WTC11 (cell line): ENCODE results near the gene CEACAM16. TPM values are rescaled to one million over a fixed set of nuclear protein-coding genes. Genes with fewer than 3 reads are reported as not detected.

Experiments
- ATAC-seq: fragments of 200-7000 bp; cut with Tn5 transposase; 2 replicates; pipeline ENCODE4 v1.10.0; 2021; ENCODE audit warnings: mild to moderate bottlenecking, moderate library complexity
- CTCF ChIA-PET: fragments of 300-600 bp; sonication (Branson Sonifier 250); formaldehyde crosslinking; loops from one replicate; lab custom pipeline; 2021; ENCODE audit warnings: antibody characterized with exemption; lab: Charles Lee
- POLR2A ChIA-PET: fragments of 350-600 bp; sonication (Branson Sonifier 250); formaldehyde crosslinking; loops from one replicate; lab custom pipeline; 2021; ENCODE audit warnings: antibody characterized with exemption; lab: Charles Lee
- DNase-seq: peaks from one replicate; pipeline ENCODE4 v3.0.0; 2021; ENCODE audit warnings: low spot score
- H3K27ac Mint-ChIP-seq: 2 replicates; pipeline ENCODE4 v1.8.0; 2021; ENCODE audit warnings: mixed read lengths
- H3K27me3 Mint-ChIP-seq: 2 replicates; pipeline ENCODE4 v1.8.0; 2021; ENCODE audit warnings: low read depth, mild to moderate bottlenecking, moderate library complexity, mixed read lengths
- H3K36me3 Mint-ChIP-seq: 2 replicates; pipeline ENCODE4 v1.8.0; 2021; ENCODE audit warnings: mixed read lengths
- H3K4me1 Mint-ChIP-seq: 2 replicates; pipeline ENCODE4 v1.8.0; 2022; ENCODE audit warnings: mixed read lengths
- H3K4me3 Mint-ChIP-seq: 2 replicates; pipeline ENCODE4 v1.8.0; 2021; ENCODE audit warnings: mild to moderate bottlenecking, moderate library complexity, mixed read lengths
- H3K9me3 Mint-ChIP-seq: 2 replicates; pipeline ENCODE4 v1.8.0; 2021; ENCODE audit warnings: mixed read lengths
- CBFB ChIP-seq: sonication (generic); formaldehyde crosslinking; IDR thresholded peaks from 2 replicates; pipeline ENCODE4 v1.8.1; 2022; ENCODE audit warnings: mild to moderate bottlenecking, low read depth, missing genetic modification reagents
- CREM ChIP-seq: sonication (generic); formaldehyde crosslinking; IDR thresholded peaks from 2 replicates; pipeline ENCODE4 v1.8.1; 2022; ENCODE audit warnings: mild to moderate bottlenecking, missing genetic modification reagents, moderate library complexity
- EMX1 ChIP-seq: fragments of 250-450 bp; sonication (Bioruptor Pico); IDR thresholded peaks from 2 replicates; pipeline ENCODE4 v1.8.0; 2021; ENCODE audit warnings: mild to moderate bottlenecking
- ESRRA ChIP-seq: sonication (generic); formaldehyde crosslinking; IDR thresholded peaks from 2 replicates; pipeline ENCODE4 v1.8.1; 2022; ENCODE audit warnings: mild to moderate bottlenecking, missing genetic modification reagents, borderline replicate concordance
- GTF2I ChIP-seq: fragments of 250-450 bp; sonication (Bioruptor Pico); conservative IDR thresholded peaks from 2 replicates; pipeline ENCODE4 v1.4.0; 2021; ENCODE audit warnings: mild to moderate bottlenecking
- JAZF1 ChIP-seq: fragments of 250-450 bp; sonication (Bioruptor Pico); IDR thresholded peaks from 2 replicates; pipeline ENCODE4 v1.9.0; 2021; ENCODE audit warnings: moderate library complexity, mild to moderate bottlenecking, inconsistent platforms
- NFATC4 ChIP-seq: fragments of 250-450 bp; sonication (Bioruptor Pico); IDR thresholded peaks from 2 replicates; pipeline ENCODE4 v1.9.0; 2021; ENCODE audit warnings: mild to moderate bottlenecking
- NFYB ChIP-seq: sonication (generic); formaldehyde crosslinking; conservative IDR thresholded peaks from 2 replicates; pipeline ENCODE4 v1.8.0; 2022; ENCODE audit warnings: low read depth, missing genetic modification reagents
- NR1H2 ChIP-seq: sonication (generic); formaldehyde crosslinking; IDR thresholded peaks from 2 replicates; pipeline ENCODE4 v1.9.0; 2021; ENCODE audit warnings: mild to moderate bottlenecking, moderate library complexity, missing genetic modification reagents
- NR2C2 ChIP-seq: sonication (generic); formaldehyde crosslinking; IDR thresholded peaks from 2 replicates; pipeline ENCODE4 v1.8.0; 2022; ENCODE audit warnings: mild to moderate bottlenecking, missing genetic modification reagents
- NR3C1 ChIP-seq: sonication (generic); formaldehyde crosslinking; conservative IDR thresholded peaks from 2 replicates; pipeline ENCODE4 v1.8.1; 2023; ENCODE audit warnings: low read depth, mild to moderate bottlenecking, missing genetic modification reagents
- ZNF121 ChIP-seq: sonication (generic); formaldehyde crosslinking; IDR thresholded peaks from 2 replicates; pipeline ENCODE4 v1.8.0; 2023; ENCODE audit warnings: missing genetic modification reagents
- ZNF317 ChIP-seq: sonication (generic); formaldehyde crosslinking; IDR thresholded peaks from 2 replicates; pipeline ENCODE4 v1.8.1; 2023; ENCODE audit warnings: low read depth, mild to moderate bottlenecking, moderate library complexity, missing genetic modification reagents, borderline replicate concordance
- total RNA-seq: library from RNA; stranded (reverse); gene quantifications from 3 replicates; pipeline ENCODE4 v1.2.3, GENCODE V29; 2021
- TF ChIP-seq, protein P1 (sequence below): fragments of 250-450 bp; sonication (Bioruptor Pico); IDR thresholded peaks from 2 replicates; pipeline ENCODE4 v1.9.0; 2021; ENCODE audit warnings: moderate library complexity, mild to moderate bottlenecking, inconsistent platforms, borderline replicate concordance
- TF ChIP-seq, protein P2 (sequence below): sonication (generic); formaldehyde crosslinking; IDR thresholded peaks from 2 replicates; pipeline ENCODE4 v1.8.1; 2023; ENCODE audit warnings: mild to moderate bottlenecking, missing genetic modification reagents, moderate library complexity
- TF ChIP-seq, protein P3 (sequence below): sonication (generic); formaldehyde crosslinking; IDR thresholded peaks from 2 replicates; pipeline ENCODE4 v1.8.0; 2022; ENCODE audit warnings: mild to moderate bottlenecking, missing genetic modification reagents
- TF ChIP-seq, protein P4 (sequence below): sonication (generic); formaldehyde crosslinking; IDR thresholded peaks from 2 replicates; pipeline ENCODE4 v1.8.1; 2022; ENCODE audit warnings: missing genetic modification reagents, borderline replicate concordance

Gene CEACAM16
- total RNA-seq, 1 experiment from 2014 or later, result not detected

DNA sequence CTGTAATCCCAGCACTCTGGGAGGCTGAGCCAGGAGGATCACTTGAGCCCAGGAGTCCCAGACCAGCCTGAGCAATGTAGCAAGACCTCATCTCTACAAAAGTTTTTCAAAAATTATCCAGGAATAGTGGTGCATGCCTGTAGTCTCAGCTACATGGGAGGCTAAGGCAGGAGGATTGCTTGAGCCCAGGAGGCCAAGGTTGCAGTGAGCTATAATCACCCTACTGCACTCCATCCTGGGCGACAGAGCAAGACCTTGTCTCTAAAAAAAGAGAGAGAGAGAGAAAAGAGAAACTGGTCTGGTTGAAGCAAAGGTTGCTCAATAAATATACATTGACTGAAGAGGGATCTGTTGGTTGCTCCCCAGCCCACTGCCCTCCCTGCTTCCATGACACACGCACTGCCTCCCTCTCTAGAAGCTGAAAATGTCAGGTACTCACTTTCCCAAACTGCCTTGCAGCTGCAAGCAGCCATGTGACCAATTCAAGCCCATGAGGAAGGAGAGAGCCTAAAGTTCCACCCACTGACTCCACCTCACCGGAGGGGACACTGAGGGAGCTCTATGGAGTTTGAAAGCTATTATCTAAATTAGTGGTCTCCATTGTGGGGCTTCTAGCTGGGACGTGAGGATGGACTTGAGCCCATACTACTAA is 14.0 kb downstream of the CEACAM16 start:
- Mint-ChIP-seq H3K27ac (peak overlapping the region; percentile 49; the same call in 1 of the 2 replicates), H3K27me3 (no peaks in the 10 kb centered on the region), H3K4me3 (no peak overlapping the region), H3K4me1 (peaks cover 7% of the 10 kb centered on the region), H3K36me3 (peaks cover 36% of the 10 kb centered on the region), H3K9me3 (peaks cover 20% of the 10 kb centered on the region)
- POLR2A ChIA-PET, result no interaction called here
- TF ChIP-seq, protein P1, sequence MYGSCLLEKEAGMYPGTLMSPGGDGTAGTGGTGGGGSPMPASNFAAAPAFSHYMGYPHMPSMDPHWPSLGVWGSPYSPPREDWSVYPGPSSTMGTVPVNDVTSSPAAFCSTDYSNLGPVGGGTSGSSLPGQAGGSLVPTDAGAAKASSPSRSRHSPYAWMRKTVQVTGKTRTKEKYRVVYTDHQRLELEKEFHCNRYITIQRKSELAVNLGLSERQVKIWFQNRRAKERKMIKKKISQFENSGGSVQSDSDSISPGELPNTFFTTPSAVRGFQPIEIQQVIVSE (CRISPR knock-in tag), result no peak
- TF ChIP-seq NFYB (CRISPR knock-in tag) (peak; percentile 39; the same call in 1 of the 2 replicates), EMX1 (CRISPR knock-in tag) (no peak), CREM (CRISPR knock-in tag) (no peak), JAZF1 (no peak), NR2C2 (CRISPR knock-in tag) (no peak), ZNF317 (no peak), NFATC4 (CRISPR knock-in tag) (no peak), NR1H2 (CRISPR knock-in tag) (no peak), CBFB (CRISPR knock-in tag) (no peak), NR3C1 (CRISPR knock-in tag) (no peak), ESRRA (CRISPR knock-in tag) (no peak)
- TF ChIP-seq, protein P2, sequence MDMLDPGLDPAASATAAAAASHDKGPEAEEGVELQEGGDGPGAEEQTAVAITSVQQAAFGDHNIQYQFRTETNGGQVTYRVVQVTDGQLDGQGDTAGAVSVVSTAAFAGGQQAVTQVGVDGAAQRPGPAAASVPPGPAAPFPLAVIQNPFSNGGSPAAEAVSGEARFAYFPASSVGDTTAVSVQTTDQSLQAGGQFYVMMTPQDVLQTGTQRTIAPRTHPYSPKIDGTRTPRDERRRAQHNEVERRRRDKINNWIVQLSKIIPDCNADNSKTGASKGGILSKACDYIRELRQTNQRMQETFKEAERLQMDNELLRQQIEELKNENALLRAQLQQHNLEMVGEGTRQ (CRISPR knock-in tag), result peak; percentile 91
- TF ChIP-seq, protein P3, sequence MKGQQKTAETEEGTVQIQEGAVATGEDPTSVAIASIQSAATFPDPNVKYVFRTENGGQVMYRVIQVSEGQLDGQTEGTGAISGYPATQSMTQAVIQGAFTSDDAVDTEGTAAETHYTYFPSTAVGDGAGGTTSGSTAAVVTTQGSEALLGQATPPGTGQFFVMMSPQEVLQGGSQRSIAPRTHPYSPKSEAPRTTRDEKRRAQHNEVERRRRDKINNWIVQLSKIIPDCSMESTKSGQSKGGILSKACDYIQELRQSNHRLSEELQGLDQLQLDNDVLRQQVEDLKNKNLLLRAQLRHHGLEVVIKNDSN (CRISPR knock-in tag), result peak; percentile 92
- DNase-seq, result no peak
- CTCF ChIA-PET, result interaction anchor here (0.6 to 3.9 kb wide), 12 partner anchors 9 to 142 kb away, joined by 3 to 19 read pairs (median 4); partner anchors contain the start of gene NECTIN2
- peak; percentile 76 for ATAC-seq

DNA sequence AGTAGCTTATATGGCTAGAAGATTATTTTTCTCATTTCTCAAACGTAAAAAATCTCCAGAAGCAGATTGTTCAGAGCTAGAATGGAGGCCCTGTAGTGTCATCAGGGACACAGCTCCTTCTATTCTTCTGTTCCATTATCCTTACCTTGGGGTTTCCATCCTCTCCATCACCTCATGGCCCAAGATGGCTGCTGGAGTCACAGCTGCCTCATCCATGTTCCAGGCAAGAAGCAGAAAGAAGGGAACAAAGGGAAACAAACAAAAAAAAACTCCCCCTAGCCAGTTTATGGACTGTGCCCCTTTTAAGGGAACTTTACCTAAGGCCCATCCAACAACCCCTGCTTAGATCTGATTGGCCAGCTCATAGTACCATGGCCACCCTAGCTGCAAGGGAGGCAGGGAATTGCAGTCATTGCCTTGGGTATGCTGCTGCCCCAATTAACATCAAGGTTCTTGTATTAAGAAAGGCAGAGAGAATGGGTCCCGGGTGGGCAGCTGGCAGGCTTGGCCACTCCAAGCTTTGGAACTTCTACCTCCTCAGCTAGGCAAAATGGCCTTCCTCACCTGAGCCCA is 15.7 kb downstream of the CEACAM16 start:
- no peak for DNase-seq
- no peak overlapping the region for H3K27ac Mint-ChIP-seq
- H3K4me3 Mint-ChIP-seq, result no peak overlapping the region
- 0 out of 2 replicates have a peak, but pooled peaks have one; percentile 18 for TF ChIP-seq GTF2I (CRISPR knock-in tag)
- TF ChIP-seq, protein P4, sequence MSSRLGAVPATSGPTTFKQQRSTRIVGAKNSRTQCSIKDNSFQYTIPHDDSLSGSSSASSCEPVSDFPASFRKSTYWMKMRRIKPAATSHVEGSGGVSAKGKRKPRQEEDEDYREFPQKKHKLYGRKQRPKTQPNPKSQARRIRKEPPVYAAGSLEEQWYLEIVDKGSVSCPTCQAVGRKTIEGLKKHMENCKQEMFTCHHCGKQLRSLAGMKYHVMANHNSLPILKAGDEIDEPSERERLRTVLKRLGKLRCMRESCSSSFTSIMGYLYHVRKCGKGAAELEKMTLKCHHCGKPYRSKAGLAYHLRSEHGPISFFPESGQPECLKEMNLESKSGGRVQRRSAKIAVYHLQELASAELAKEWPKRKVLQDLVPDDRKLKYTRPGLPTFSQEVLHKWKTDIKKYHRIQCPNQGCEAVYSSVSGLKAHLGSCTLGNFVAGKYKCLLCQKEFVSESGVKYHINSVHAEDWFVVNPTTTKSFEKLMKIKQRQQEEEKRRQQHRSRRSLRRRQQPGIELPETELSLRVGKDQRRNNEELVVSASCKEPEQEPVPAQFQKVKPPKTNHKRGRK (CRISPR knock-in tag), result no peak
- TF ChIP-seq, all 79 proteins: peak for 1
- H3K9me3 Mint-ChIP-seq, result peaks cover 20% of the 10 kb centered on the region
- ATAC-seq, result no peak
- ChIA-PET POLR2A (interaction anchor here (1.3 kb wide), 1 partner anchor 56 kb away, joined by 6 read pairs; no protein-coding TSS in a partner anchor), CTCF (interaction anchor here (0.7 to 3.9 kb wide), 7 partner anchors 10 to 93 kb away, joined by 3 to 19 read pairs (median 4); no protein-coding TSS in a partner anchor)
- no peaks in the 10 kb centered on the region for H3K27me3 Mint-ChIP-seq
- H3K4me1 Mint-ChIP-seq, result peaks cover 19% of the 10 kb centered on the region
- H3K36me3 Mint-ChIP-seq, result peaks cover 36% of the 10 kb centered on the region

DNA sequence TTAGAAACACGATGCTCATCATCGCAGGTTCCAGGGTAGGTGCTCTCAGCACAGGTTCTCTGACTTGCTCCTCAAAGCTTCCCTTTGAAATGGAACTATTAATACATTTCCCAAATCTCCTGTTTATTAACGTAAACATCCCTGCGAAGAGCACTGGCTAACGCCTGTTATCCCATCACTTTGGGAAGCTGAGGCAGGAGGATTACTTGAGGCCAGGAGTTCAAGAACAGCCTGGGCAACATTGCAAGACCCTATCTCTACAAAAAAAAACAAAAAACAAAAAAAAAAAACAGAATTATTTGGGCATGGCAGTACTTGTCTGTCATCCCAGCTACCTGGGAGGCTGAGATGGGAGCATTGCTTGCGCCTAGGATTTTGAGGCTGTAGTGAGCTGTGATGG is 18.7 kb downstream of the CEACAM16 start:
- CTCF ChIA-PET, result interaction anchor here (0.6 to 15.6 kb wide), 11 partner anchors 27 to 147 kb away, joined by 3 to 548 read pairs (median 7); partner anchors contain the start of gene CBLC
- peak overlapping the region; percentile 80 for H3K27ac Mint-ChIP-seq

More for the DNA sequence above, 18.7 kb downstream of the CEACAM16 start:
- no peaks in the 10 kb centered on the region for H3K27me3 Mint-ChIP-seq
- peak overlapping the region; percentile 57 for H3K4me3 Mint-ChIP-seq
- DNase-seq, result no peak
- H3K36me3 Mint-ChIP-seq, result peaks cover 29% of the 10 kb centered on the region
- TF ChIP-seq ZNF317 (no peak), ZNF121 (CRISPR knock-in tag) (peak; percentile 92)
- TF ChIP-seq, all 79 proteins: peak for 1
- Mint-ChIP-seq H3K9me3 (peaks cover 20% of the 10 kb centered on the region), H3K4me1 (peaks cover 36% of the 10 kb centered on the region)
- ATAC-seq, result no peak
- POLR2A ChIA-PET, result interaction anchor here (1.0 to 1.6 kb wide), 4 partner anchors 12 to 131 kb away, joined by 3 to 4 read pairs (median 4); no protein-coding TSS in a partner anchor
